Testis (tissue), 3 donors: ENCODE measurements around the gene ATP2B2. TPM values are rescaled to one million over a fixed set of nuclear protein-coding genes. Genes with fewer than 3 reads are reported as not detected.

Experiments
- DNase-seq: peaks from one replicate; pipeline ENCODE4 v3.0.0-alpha.2; 2019
- H3K27ac ChIP-seq, 2 donors: fragments of 200-600 bp; sonication (generic); one replicate each; pipeline ENCODE4 v1.5.1; 2019
- H3K27me3 ChIP-seq: fragments of 200-600 bp; sonication (generic); one replicate; pipeline ENCODE4 v1.5.1; 2019
- H3K36me3 ChIP-seq: fragments of 200-600 bp; sonication (generic); one replicate; pipeline ENCODE4 v1.5.1; 2017; ENCODE audit warnings: low read depth; ENCODE audit errors: missing control alignments
- H3K4me1 ChIP-seq: fragments of 200-600 bp; sonication (generic); one replicate; pipeline ENCODE4 v1.5.1; 2019
- H3K4me3 ChIP-seq, 2 donors: fragments of 200-600 bp; sonication (generic); one replicate each; pipeline ENCODE4 v1.5.1; 2017 to 2019
- H3K9me3 ChIP-seq: fragments of 200-600 bp; sonication (generic); one replicate; pipeline ENCODE4 v1.5.1; 2017
- CTCF ChIP-seq, 3 experiments: fragments of 450-650 bp in 2 of 3; fragments of 200-600 bp in 1 of 3; sonication (generic) in 1 of 3; IDR thresholded peaks; one replicate each; pipeline ENCODE4 v1.5.1; 2016 to 2019; ENCODE audit warnings: antibody characterized with exemption in 3 of 3, mild to moderate bottlenecking in 2 of 3, moderate library complexity in 1 of 3
- POLR2A ChIP-seq: fragments of 450-650 bp; IDR thresholded peaks from one replicate; pipeline ENCODE4 v1.6.1; 2017; ENCODE audit warnings: antibody characterized with exemption, mild to moderate bottlenecking, moderate library complexity
- WGBS, 2 donors: methylation state at CpG; one replicate each; pipeline ENCODE4 v1.1.5; 2018; 5-methylcytosine and 5-hydroxymethylcytosine counted together
- intact Hi-C: fragments of 100-400 bp; cut with DNase I; formaldehyde crosslinking; loops from one replicate; pipeline ENCODE4 v1.15.1; 2023; ENCODE audit warnings: low total_unique reads
- polyA plus RNA-seq: library from polyadenylated mRNA; stranded (reverse); fragments of 350-450 nt; fragmentation: Illumina TruSeq; extraction: RNeasy Lipid Tissue Mini Kit (QIAGEN cat#74804); gene quantifications from one replicate; pipeline ENCODE4 v1.2.3, GENCODE V29; 2014; ENCODE audit warnings: low read depth, low replicate concordance; ENCODE audit not compliant: insufficient read depth
- total RNA-seq, 2 donors: library from RNA; depleted of rRNA; stranded (reverse); fragments of >200 nt; gene quantifications; one replicate each; pipeline ENCODE4 v1.2.3, GENCODE V29; 2016

Gene ATP2B2
- total and polyA plus RNA-seq, 3 donors from 2014 or later: 1.1 to 2.9 (median 1.8) TPM

GRCh38 chr3:10374311-10374710, 131.1 kb downstream of the ATP2B2 start:
- no peaks in the 10 kb centered on the region for H3K27me3 ChIP-seq
- intact Hi-C loops: no loop called here
- no peaks in the 10 kb centered on the region for H3K9me3 ChIP-seq
- no peaks in the 10 kb centered on the region for H3K36me3 ChIP-seq
- no peak for DNase-seq
- no peak overlapping the region for H3K4me3 ChIP-seq
- WGBS, 2 donors: 77 to 86% methylated on average over 10 to 11 of the region's 11 CpGs
- H3K4me1 ChIP-seq: no peaks in the 10 kb centered on the region
- H3K27ac ChIP-seq: no peak overlapping the region
- TF ChIP-seq CTCF (IDR thresholded peaks at IDR 0.05) (no peak), POLR2A (no peak)

GRCh38 chr3:10373686-10374261, 131.6 kb downstream of the ATP2B2 start:
- no peaks in the 10 kb centered on the region for H3K9me3 ChIP-seq
- no peak for DNase-seq
- no peak overlapping the region for H3K27ac ChIP-seq
- no peak overlapping the region for H3K4me3 ChIP-seq
- H3K27me3 ChIP-seq: no peaks in the 10 kb centered on the region
- no peaks in the 10 kb centered on the region for H3K36me3 ChIP-seq
- intact Hi-C loops: no loop called here
- TF ChIP-seq CTCF (IDR thresholded peaks at IDR 0.05) (no peak), POLR2A (no peak)
- no peaks in the 10 kb centered on the region for H3K4me1 ChIP-seq
- WGBS, 2 donors: 74 to 77% methylated on average over 10 to 11 of the region's 11 CpGs

GRCh38 chr3:10371789-10372188, 133.6 kb downstream of the ATP2B2 start:
- DNase-seq: no peak
- H3K27ac ChIP-seq: no peak overlapping the region
- no peaks in the 10 kb centered on the region for H3K36me3 ChIP-seq
- TF ChIP-seq POLR2A (no peak), CTCF (IDR thresholded peaks at IDR 0.05) (no peak)
- no peaks in the 10 kb centered on the region for H3K9me3 ChIP-seq
- WGBS, 2 donors: 96 to 98% methylated on average over 7 to 10 of the region's 10 CpGs
- no peaks in the 10 kb centered on the region for H3K4me1 ChIP-seq
- H3K27me3 ChIP-seq: no peaks in the 10 kb centered on the region
- intact Hi-C loops: no loop called here
- no peak overlapping the region for H3K4me3 ChIP-seq

- intact Hi-C loops: no loop called here
- no peak for DNase-seq
- WGBS, 2 donors: 89 to 90% methylated on average over 3 of the region's 3 CpGs
- Histone ChIP-seq H3K36me3 (no peaks in the 10 kb centered on the region), H3K4me1 (no peaks in the 10 kb centered on the region), H3K27ac (no peak overlapping the region), H3K27me3 (no peaks in the 10 kb centered on the region), H3K4me3 (no peak overlapping the region), H3K9me3 (no peaks in the 10 kb centered on the region)
- no peak for TF ChIP-seq POLR2A
- no peak for TF ChIP-seq CTCF (IDR thresholded peaks at IDR 0.05)
Measured at GRCh38 chr3:10371167-10371566, 134.2 kb downstream of the ATP2B2 start.

GRCh38 chr3:10370429-10370828, 135.0 kb downstream of the ATP2B2 start:
- H3K9me3 ChIP-seq: no peaks in the 10 kb centered on the region
- no peak overlapping the region for H3K27ac ChIP-seq
- DNase-seq: no peak
- intact Hi-C loops: no loop called here
- no peaks in the 10 kb centered on the region for H3K27me3 ChIP-seq
- no peaks in the 10 kb centered on the region for H3K4me1 ChIP-seq
- H3K4me3 ChIP-seq: no peak overlapping the region
- H3K36me3 ChIP-seq: no peaks in the 10 kb centered on the region
- TF ChIP-seq CTCF (IDR thresholded peaks at IDR 0.05): no peak
- no peak for TF ChIP-seq POLR2A
- 47 to 65% methylated on average over 10 of the region's 10 CpGs for WGBS, 2 donors
